ENCODE data around the gene MGLL.

The MGLL gene

GRCh38 chr3:127787071-127787490 is 35.2 kb downstream of the MGLL start:
- DNase-seq, result no peak

- DNase-seq, result peak; percentile 63
Measured at GRCh38 chr3:127786353-127787070, 35.8 kb downstream of the MGLL start.

GRCh38 chr3:127785711-127786265 is 36.5 kb downstream of the MGLL start:
- DNase-seq, result no peak

GRCh38 chr3:127784865-127785710 is 37.2 kb downstream of the MGLL start:
- DNase-seq, result no peak

- no peak for DNase-seq
Measured at GRCh38 chr3:127784283-127784682, 38.0 kb downstream of the MGLL start.

- DNase-seq, result no peak
Measured at GRCh38 chr3:127783642-127784160, 38.6 kb downstream of the MGLL start.

- DNase-seq, result no peak
Measured at GRCh38 chr3:127783166-127783565, 39.1 kb downstream of the MGLL start.

- no peak for DNase-seq
Measured at GRCh38 chr3:127781411-127782001, 40.8 kb downstream of the MGLL start.

- no peak for DNase-seq
Measured at GRCh38 chr3:127780536-127781400, 41.5 kb downstream of the MGLL start.

GRCh38 chr3:127779747-127780146 is 42.6 kb downstream of the MGLL start:
- DNase-seq, result no peak

- no peak for DNase-seq
Measured at GRCh38 chr3:127777921-127778656, 44.2 kb downstream of the MGLL start.

GRCh38 chr3:127777332-127777731 is 45.0 kb downstream of the MGLL start:
- no peak for DNase-seq

GRCh38 chr3:127776347-127776746 is 46.0 kb downstream of the MGLL start:
- no peak for DNase-seq

- peak; percentile 62 for DNase-seq
Measured at GRCh38 chr3:127775398-127776109, 46.8 kb downstream of the MGLL start.

- no peak for DNase-seq
Measured at GRCh38 chr3:127774647-127775046, 47.7 kb downstream of the MGLL start.

GRCh38 chr3:127773752-127774395 is 48.4 kb downstream of the MGLL start:
- DNase-seq, result no peak

- DNase-seq, result no peak
Measured at GRCh38 chr3:127772827-127773751, 49.2 kb downstream of the MGLL start.

- no peak for DNase-seq
Measured at GRCh38 chr3:127772273-127772672, 50.0 kb downstream of the MGLL start.

- DNase-seq, result no peak
Measured at GRCh38 chr3:127771746-127772145, 50.6 kb downstream of the MGLL start.

All from SHP77 treated with DMSO at 0.1 percent for 48 hours (cell line).